Gastrocnemius medialis (tissue), 4 donors: Measurements from ENCODE around the gene NGB. TPM values are rescaled to one million over a fixed set of nuclear protein-coding genes. Genes with fewer than 3 reads are reported as not detected.

Experiments used
- ATAC-seq, 2 donors: fragments of 150-250 bp; one replicate each; pipeline ENCODE4 v1.9.1; 2016
- DNase-seq, 2 donors: peaks; one replicate each; pipeline ENCODE4 v3.0.0-alpha.2; 2019
- H3K27ac ChIP-seq, 4 donors: fragments of 200-600 bp; sonication (generic); 1 replicate in 1 of 4; 2 replicates in 3 of 4; pipeline ENCODE4 v1.5.1; 2016 to 2018; ENCODE audit warnings: mild to moderate bottlenecking in 2 of 4, moderate library complexity in 1 of 4
- H3K27me3 ChIP-seq, 3 donors: fragments of 200-600 bp; sonication (generic) in 2 of 3; 1 replicate in 1 of 3; 2 replicates in 2 of 3; pipeline versions ENCODE4 v1.5.1 to v1.6.0; 2016 to 2019; ENCODE audit warnings: mild to moderate bottlenecking in 1 of 3, moderate library complexity in 1 of 3
- H3K36me3 ChIP-seq, 2 donors: fragments of 200-600 bp; sonication (generic) in 1 of 2; one replicate each; pipeline ENCODE4 v1.5.1; 2017 to 2018
- H3K4me1 ChIP-seq, 2 donors: fragments of 200-600 bp; sonication (generic) in 1 of 2; one replicate each; pipeline ENCODE4 v1.5.1; 2016 to 2017; ENCODE audit warnings: mild to moderate bottlenecking in 2 of 2
- H3K4me3 ChIP-seq, 4 donors: fragments of 200-600 bp; sonication (generic) in 3 of 4; 1 replicate in 1 of 4; 2 replicates in 3 of 4; pipeline ENCODE4 v1.5.1; 2016 to 2019; ENCODE audit warnings: mild to moderate bottlenecking in 2 of 4
- H3K9me3 ChIP-seq, 3 donors: fragments of 200-600 bp; sonication (generic) in 2 of 3; 1 replicate in 1 of 3; 2 replicates in 2 of 3; pipeline ENCODE4 v1.5.1; 2016 to 2019
- POLR2A ChIP-seq, 2 donors: fragments of 450-650 bp; IDR thresholded peaks; one replicate each; pipeline ENCODE4 v1.6.1; 2017; ENCODE audit warnings: antibody characterized with exemption in 2 of 2, mild to moderate bottlenecking in 2 of 2, moderate library complexity in 2 of 2
- in situ Hi-C, 4 donors: fragments of 200-750 bp; cut with MboI; loops; one replicate each; pipeline versions ENCODE4 v1.15.0 to v1.8.0; 2017; ENCODE audit warnings: low sequenced_read_pairs in 4 of 4
- intact Hi-C: fragments of 100-400 bp; cut with DNase I; formaldehyde crosslinking; loops from one replicate; pipeline ENCODE4 v1.15.1; 2023; ENCODE audit warnings: low total_unique reads
- total RNA-seq, 4 donors: library from RNA; depleted of rRNA; stranded (reverse); fragments of >200 nt; gene quantifications; one replicate each; pipeline versions ENCODE4 v1.1.0 to v1.2.3, GENCODE V29; 2016
- TF ChIP-seq, protein P1 (sequence below), 5 experiments: fragments of 450-650 bp in 3 of 5; fragments of 200-600 bp in 2 of 5; sonication (generic) in 2 of 5; IDR thresholded peaks in 4 of 5; conservative IDR thresholded peaks in 1 of 5; 1 replicate in 4 of 5; 2 replicates in 1 of 5; pipeline ENCODE4 v1.5.1; 2016 to 2019; ENCODE audit warnings: antibody characterized with exemption in 5 of 5, mild to moderate bottlenecking in 3 of 5, moderate library complexity in 3 of 5

The NGB gene
- total RNA-seq, 4 donors from 2014 or later = not detected

DNA sequence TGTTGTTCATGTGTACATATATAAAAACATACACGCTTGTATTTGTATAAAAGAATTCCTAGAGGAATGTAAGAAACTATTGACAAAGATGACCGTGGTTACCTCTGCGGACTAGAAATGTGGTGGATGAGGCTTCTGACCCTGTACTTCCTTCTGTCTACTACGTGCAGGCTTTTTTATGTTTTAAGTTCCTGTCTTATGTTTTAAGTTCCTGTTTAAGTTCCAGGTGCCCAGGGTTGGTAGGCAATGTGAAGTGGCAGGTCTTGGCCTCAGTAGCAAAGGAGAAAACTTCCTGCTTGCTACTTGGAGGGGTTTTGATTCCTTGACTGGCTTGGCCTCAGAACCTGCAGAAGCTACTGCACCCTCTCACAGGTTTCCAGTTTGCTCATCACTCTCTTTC lies 38.1 kb upstream of the NGB start:
- ATAC-seq (no peak), DNase-seq (no peak)
- in situ Hi-C loops = no loop called here
- H3K27me3 ChIP-seq = no peaks in the 10 kb centered on the region
- H3K36me3 ChIP-seq = no peaks in the 10 kb centered on the region
- no peak overlapping the region for H3K4me3 ChIP-seq
- H3K9me3 ChIP-seq = no peaks in the 10 kb centered on the region
- peaks cover 68 to 88% of the 10 kb centered on the region in 2 donors for H3K4me1 ChIP-seq
- TF ChIP-seq, protein P1, sequence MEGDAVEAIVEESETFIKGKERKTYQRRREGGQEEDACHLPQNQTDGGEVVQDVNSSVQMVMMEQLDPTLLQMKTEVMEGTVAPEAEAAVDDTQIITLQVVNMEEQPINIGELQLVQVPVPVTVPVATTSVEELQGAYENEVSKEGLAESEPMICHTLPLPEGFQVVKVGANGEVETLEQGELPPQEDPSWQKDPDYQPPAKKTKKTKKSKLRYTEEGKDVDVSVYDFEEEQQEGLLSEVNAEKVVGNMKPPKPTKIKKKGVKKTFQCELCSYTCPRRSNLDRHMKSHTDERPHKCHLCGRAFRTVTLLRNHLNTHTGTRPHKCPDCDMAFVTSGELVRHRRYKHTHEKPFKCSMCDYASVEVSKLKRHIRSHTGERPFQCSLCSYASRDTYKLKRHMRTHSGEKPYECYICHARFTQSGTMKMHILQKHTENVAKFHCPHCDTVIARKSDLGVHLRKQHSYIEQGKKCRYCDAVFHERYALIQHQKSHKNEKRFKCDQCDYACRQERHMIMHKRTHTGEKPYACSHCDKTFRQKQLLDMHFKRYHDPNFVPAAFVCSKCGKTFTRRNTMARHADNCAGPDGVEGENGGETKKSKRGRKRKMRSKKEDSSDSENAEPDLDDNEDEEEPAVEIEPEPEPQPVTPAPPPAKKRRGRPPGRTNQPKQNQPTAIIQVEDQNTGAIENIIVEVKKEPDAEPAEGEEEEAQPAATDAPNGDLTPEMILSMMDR (IDR thresholded peaks at IDR 0.05 in 4 of 5, conservative IDR thresholded peaks at IDR 0.05 in 1 of 5) = no peak
- no peak for TF ChIP-seq POLR2A (IDR thresholded peaks at IDR 0.05)
- intact Hi-C loops = no loop called here
- no peak overlapping the region for H3K27ac ChIP-seq

DNA sequence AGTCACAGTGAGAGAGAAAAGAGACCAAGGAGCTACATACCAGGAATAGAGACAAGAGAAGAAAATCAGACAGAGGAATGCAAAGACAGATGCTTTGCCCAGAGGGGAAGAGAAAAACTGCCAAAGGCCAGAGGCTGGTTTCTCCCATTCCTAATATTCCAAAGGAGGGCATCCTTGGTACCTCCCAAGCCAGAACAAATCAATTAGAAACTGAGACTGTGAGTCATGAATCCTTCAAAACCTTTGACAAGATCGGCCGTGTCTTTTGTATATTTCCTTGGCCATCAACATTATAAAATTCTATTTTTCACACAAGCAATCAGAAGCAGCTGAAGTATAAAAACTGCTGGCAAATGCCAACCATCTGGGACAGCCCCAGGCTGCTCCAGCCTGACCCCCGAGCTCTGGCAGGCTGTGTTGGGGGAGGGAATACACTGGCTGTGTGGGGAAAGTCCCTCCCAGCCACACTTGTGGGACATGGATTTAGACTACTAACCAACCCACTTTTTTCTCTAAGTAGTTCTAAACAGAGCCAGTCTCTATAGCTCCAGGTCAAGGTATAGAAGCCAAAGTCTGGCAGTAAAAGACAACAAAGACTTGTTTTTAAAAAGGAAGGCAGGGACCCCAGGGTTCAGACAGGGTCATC lies 36.0 kb upstream of the NGB start:
- H3K27me3 ChIP-seq = no peaks in the 10 kb centered on the region
- H3K4me1 ChIP-seq = peaks cover 67 to 87% of the 10 kb centered on the region in 2 donors
- ATAC-seq (no peak), DNase-seq (no peak)
- in situ Hi-C loops = no loop called here
- H3K9me3 ChIP-seq = no peaks in the 10 kb centered on the region
- intact Hi-C loops = no loop called here
- peak overlapping the region; percentile 89 to 97 (median 96) for H3K27ac ChIP-seq
- H3K36me3 ChIP-seq = no peaks in the 10 kb centered on the region
- TF ChIP-seq, protein P1 (IDR thresholded peaks at IDR 0.05 in 4 of 5, conservative IDR thresholded peaks at IDR 0.05 in 1 of 5) = no peak
- no peak overlapping the region for H3K4me3 ChIP-seq

DNA sequence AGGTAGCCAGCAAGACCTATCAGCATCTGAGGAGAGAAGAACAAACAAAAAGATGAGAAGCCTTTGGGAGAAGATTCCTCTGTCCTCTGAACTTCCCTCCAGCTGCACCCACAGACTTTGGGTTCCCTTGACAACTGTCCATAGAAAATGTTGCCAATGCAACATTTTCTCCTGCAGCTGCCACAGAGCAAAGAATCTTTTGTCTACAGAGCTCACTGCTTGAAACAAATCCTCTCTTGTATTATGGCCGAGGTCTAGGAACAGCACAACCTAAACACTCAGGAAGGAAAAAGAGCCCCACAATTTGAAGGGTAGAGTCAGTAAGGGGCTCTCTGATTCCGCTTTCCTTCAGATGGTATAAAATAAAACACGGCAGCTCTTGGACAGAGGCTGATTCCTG lies 35.4 kb upstream of the NGB start:
- intact Hi-C loops = no loop called here
- H3K36me3 ChIP-seq = no peaks in the 10 kb centered on the region
- no peaks in the 10 kb centered on the region for H3K27me3 ChIP-seq
- H3K27ac ChIP-seq = peak overlapping the region; percentile 89 to 97 (median 96)
- in situ Hi-C loops = no loop called here
- no peak for TF ChIP-seq POLR2A (IDR thresholded peaks at IDR 0.05)
- TF ChIP-seq, protein P1 (IDR thresholded peaks at IDR 0.05 in 4 of 5, conservative IDR thresholded peaks at IDR 0.05 in 1 of 5) = no peak
- H3K9me3 ChIP-seq = no peaks in the 10 kb centered on the region
- DNase-seq (no peak), ATAC-seq (no peak)
- peaks cover 67 to 87% of the 10 kb centered on the region in 2 donors for H3K4me1 ChIP-seq
- no peak overlapping the region for H3K4me3 ChIP-seq

DNA sequence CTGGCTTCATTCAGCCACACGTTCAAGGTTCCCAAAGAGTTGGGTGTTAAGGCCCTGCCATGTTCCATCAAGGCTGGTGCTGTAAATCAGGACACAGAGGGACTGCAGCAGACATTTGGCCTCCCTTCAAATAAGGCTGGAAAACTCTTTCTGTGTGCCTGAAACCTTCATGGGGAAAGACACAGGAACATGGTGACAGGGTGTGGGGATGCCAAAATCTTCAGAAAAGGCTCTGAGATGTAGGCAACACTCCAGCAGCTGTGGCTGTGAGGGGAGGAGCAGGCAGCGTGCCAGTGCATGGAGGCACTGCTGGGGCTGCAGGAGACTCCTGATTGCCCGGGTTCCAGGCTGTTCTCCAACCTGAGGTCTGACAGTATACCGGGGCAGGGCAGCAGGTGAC lies 34.7 kb upstream of the NGB start:
- no peak for ATAC-seq

More for the DNA sequence above, 34.7 kb upstream of the NGB start:
- peaks cover 66 to 86% of the 10 kb centered on the region in 2 donors for H3K4me1 ChIP-seq
- no peak for TF ChIP-seq POLR2A (IDR thresholded peaks at IDR 0.05)
- TF ChIP-seq, protein P1 (IDR thresholded peaks at IDR 0.05 in 4 of 5, conservative IDR thresholded peaks at IDR 0.05 in 1 of 5) = no peak
- no peak for DNase-seq
- no peaks in the 10 kb centered on the region for H3K36me3 ChIP-seq
- in situ Hi-C loops (no loop called here), intact Hi-C loops (no loop called here)
- peak overlapping the region; percentile 89 to 97 (median 96) for H3K27ac ChIP-seq
- no peaks in the 10 kb centered on the region for H3K27me3 ChIP-seq
- H3K4me3 ChIP-seq = no peak overlapping the region
- H3K9me3 ChIP-seq = no peaks in the 10 kb centered on the region
